Activated naive CD4-positive, alpha-beta T cell treated with anti-CD3 and anti-CD28 coated beads, Interleukin-2, amount 10 ng/mL, durations not matched to agents 7 days and 5 days (primary cell): Measurements from ENCODE around the gene SOD2.
"Not testable (repeated sequence)": the region's sequence is repeated elsewhere in the genome, so short reads cannot be mapped to it uniquely, and the experiment has no call there.

Source experiments
- CTCF ChIA-PET: fragments of 350-600 bp; sonication (Branson Sonifier 250); formaldehyde crosslinking; loops from one replicate; lab custom pipeline; 2021; ENCODE audit warnings: antibody characterized with exemption; lab: Charles Lee
- DNase-seq: peaks from one replicate; pipeline ENCODE4 v3.0.0-alpha.2; 2020
- H3K27ac Mint-ChIP-seq: one replicate; pipeline ENCODE4 v1.8.0; 2021; ENCODE audit warnings: mild to moderate bottlenecking, moderate library complexity, mixed read lengths
- H3K27me3 Mint-ChIP-seq: one replicate; pipeline ENCODE4 v1.8.0; 2021; ENCODE audit warnings: mild to moderate bottlenecking, mixed read lengths
- H3K36me3 Mint-ChIP-seq: one replicate; pipeline ENCODE4 v1.8.0; 2021; ENCODE audit warnings: mixed read lengths
- H3K4me1 Mint-ChIP-seq: one replicate; pipeline ENCODE4 v1.8.0; 2021; ENCODE audit warnings: mixed read lengths
- H3K4me3 Mint-ChIP-seq: one replicate; pipeline ENCODE4 v1.8.0; 2021; ENCODE audit warnings: mild to moderate bottlenecking, moderate library complexity, mixed read lengths
- H3K9me3 Mint-ChIP-seq: one replicate; pipeline ENCODE4 v1.8.0; 2021; ENCODE audit warnings: mixed read lengths

Gene SOD2

GRCh38 chr6:159686040-159686439, 7.0 kb downstream of the SOD2 start:
- Mint-ChIP-seq H3K36me3 (peaks cover 63% of the 10 kb centered on the region), H3K4me1 (peaks cover 48% of the 10 kb centered on the region), H3K9me3 (no peaks in the 10 kb centered on the region), H3K27me3 (no peaks in the 10 kb centered on the region), H3K27ac (peak overlapping the region; percentile 62), H3K4me3 (no peak overlapping the region)
- DNase-seq, result no peak
- CTCF ChIA-PET, result no interaction called here

GRCh38 chr6:159684013-159684304, 9.1 kb downstream of the SOD2 start:
- Mint-ChIP-seq H3K36me3 (peaks cover 63% of the 10 kb centered on the region), H3K4me3 (no peak overlapping the region), H3K27me3 (no peaks in the 10 kb centered on the region), H3K27ac (no peak overlapping the region), H3K4me1 (peaks cover 45% of the 10 kb centered on the region), H3K9me3 (no peaks in the 10 kb centered on the region)
- CTCF ChIA-PET, result interaction anchor here (0.9 kb wide), 1 partner anchor 29 kb away, joined by 4 read pairs; no protein-coding TSS in a partner anchor
- no peak for DNase-seq

GRCh38 chr6:159682810-159683209, 10.2 kb downstream of the SOD2 start:
- peaks cover 53% of the 10 kb centered on the region for H3K36me3 Mint-ChIP-seq
- peaks cover 34% of the 10 kb centered on the region for H3K4me1 Mint-ChIP-seq
- CTCF ChIA-PET, result interaction anchor here (1.3 kb wide), 1 partner anchor 19 kb away, joined by 3 read pairs; no protein-coding TSS in a partner anchor

GRCh38 chr6:159682295-159682694, 10.7 kb downstream of the SOD2 start:
- Mint-ChIP-seq H3K4me1 (peaks cover 30% of the 10 kb centered on the region), H3K27ac (no peak overlapping the region), H3K27me3 (no peaks in the 10 kb centered on the region), H3K36me3 (peaks cover 50% of the 10 kb centered on the region), H3K4me3 (no peak overlapping the region), H3K9me3 (no peaks in the 10 kb centered on the region)
- DNase-seq, result no peak
- CTCF ChIA-PET, result interaction anchor here (1.3 kb wide), 1 partner anchor 20 kb away, joined by 3 read pairs; no protein-coding TSS in a partner anchor

More at GRCh38 chr6:159682810-159683209, 10.2 kb downstream of the SOD2 start:
- H3K4me3 Mint-ChIP-seq, result no peak overlapping the region
- DNase-seq, result no peak
- no peaks in the 10 kb centered on the region for H3K27me3 Mint-ChIP-seq
- no peak overlapping the region for H3K27ac Mint-ChIP-seq
- H3K9me3 Mint-ChIP-seq, result no peaks in the 10 kb centered on the region

- CTCF ChIA-PET, result interaction anchor here (0.7 to 1.1 kb wide), 3 partner anchors 10 to 507 kb away, joined by 3 to 4 read pairs (median 3); no protein-coding TSS in a partner anchor
- no peaks in the 10 kb centered on the region for H3K27me3 Mint-ChIP-seq
- peaks cover under 1% of the 10 kb centered on the region for H3K9me3 Mint-ChIP-seq
- no peak overlapping the region for H3K4me3 Mint-ChIP-seq
- H3K36me3 Mint-ChIP-seq, result peaks cover 50% of the 10 kb centered on the region
- DNase-seq, result no peak
- peaks cover 22% of the 10 kb centered on the region for H3K4me1 Mint-ChIP-seq
- H3K27ac Mint-ChIP-seq, result no peak overlapping the region
Measured at GRCh38 chr6:159681191-159681880, 11.7 kb downstream of the SOD2 start.

GRCh38 chr6:159680104-159680503, 12.9 kb downstream of the SOD2 start:
- Mint-ChIP-seq H3K9me3 (peaks cover 5% of the 10 kb centered on the region), H3K27me3 (no peaks in the 10 kb centered on the region), H3K27ac (peak overlapping the region; percentile 2), H3K4me3 (no peak overlapping the region), H3K36me3 (peaks cover 49% of the 10 kb centered on the region), H3K4me1 (peaks cover 17% of the 10 kb centered on the region)
- DNase-seq, result no peak
- CTCF ChIA-PET, result interaction anchor here (0.7 to 1.3 kb wide), 3 partner anchors 15 to 785 kb away, joined by 3 to 4 read pairs (median 3); no protein-coding TSS in a partner anchor

GRCh38 chr6:159679091-159680077, 13.7 kb downstream of the SOD2 start:
- Mint-ChIP-seq H3K4me3 (no peak overlapping the region), H3K4me1 (peaks cover 15% of the 10 kb centered on the region), H3K9me3 (peaks cover 5% of the 10 kb centered on the region), H3K27me3 (no peaks in the 10 kb centered on the region), H3K36me3 (peaks cover 49% of the 10 kb centered on the region), H3K27ac (peak overlapping the region; percentile 2)
- CTCF ChIA-PET, result interaction anchor here (1.0 to 1.3 kb wide), 2 partner anchors 16 to 24 kb away, joined by 3 to 4 read pairs; no protein-coding TSS in a partner anchor
- DNase-seq, result no peak

- CTCF ChIA-PET, result no interaction called here
- Mint-ChIP-seq H3K9me3 (peaks cover 5% of the 10 kb centered on the region), H3K4me3 (no peak overlapping the region), H3K27ac (no peak overlapping the region), H3K36me3 (peaks cover 49% of the 10 kb centered on the region), H3K27me3 (no peaks in the 10 kb centered on the region), H3K4me1 (peaks cover 15% of the 10 kb centered on the region)
- DNase-seq, result no peak
Measured at GRCh38 chr6:159678574-159678973, 14.5 kb downstream of the SOD2 start.

- peaks cover 15% of the 10 kb centered on the region for H3K4me1 Mint-ChIP-seq
- peaks cover 5% of the 10 kb centered on the region for H3K9me3 Mint-ChIP-seq
- no peaks in the 10 kb centered on the region for H3K27me3 Mint-ChIP-seq
- CTCF ChIA-PET, result no interaction called here
- no peak for DNase-seq
- H3K27ac Mint-ChIP-seq, result no peak overlapping the region
- no peak overlapping the region for H3K4me3 Mint-ChIP-seq
- H3K36me3 Mint-ChIP-seq, result peaks cover 49% of the 10 kb centered on the region
Measured at GRCh38 chr6:159677506-159678165, 15.4 kb downstream of the SOD2 start.

GRCh38 chr6:159676890-159677505, 16.0 kb downstream of the SOD2 start:
- Mint-ChIP-seq H3K4me3 (no peak overlapping the region), H3K36me3 (peaks cover 48% of the 10 kb centered on the region), H3K9me3 (peaks cover 6% of the 10 kb centered on the region), H3K27ac (peak overlapping the region; percentile 42), H3K4me1 (peaks cover 12% of the 10 kb centered on the region), H3K27me3 (no peaks in the 10 kb centered on the region)
- no peak for DNase-seq
- CTCF ChIA-PET, result no interaction called here

- DNase-seq, H3K4me1 Mint-ChIP-seq, H3K27ac Mint-ChIP-seq, H3K27me3 Mint-ChIP-seq, H3K9me3 Mint-ChIP-seq, H3K4me3 Mint-ChIP-seq, CTCF ChIA-PET: not testable (repeated sequence)
- peaks cover 45% of the 10 kb centered on the region for H3K36me3 Mint-ChIP-seq
Measured at GRCh38 chr6:159676236-159676635, 16.8 kb downstream of the SOD2 start.

GRCh38 chr6:159665868-159666635, 27.0 kb downstream of the SOD2 start:
- DNase-seq, result no peak
- Mint-ChIP-seq H3K4me3 (no peak overlapping the region), H3K27ac (no peak overlapping the region), H3K9me3 (peaks cover 12% of the 10 kb centered on the region), H3K4me1 (no peaks in the 10 kb centered on the region), H3K27me3 (no peaks in the 10 kb centered on the region), H3K36me3 (peaks cover 13% of the 10 kb centered on the region)
- CTCF ChIA-PET, result no interaction called here

GRCh38 chr6:159663368-159663889, 29.6 kb downstream of the SOD2 start:
- CTCF ChIA-PET, H3K4me3 Mint-ChIP-seq: not testable (repeated sequence)

More at GRCh38 chr6:159663368-159663889, 29.6 kb downstream of the SOD2 start:
- not testable (repeated sequence) for H3K4me1 Mint-ChIP-seq, DNase-seq, H3K36me3 Mint-ChIP-seq, H3K27me3 Mint-ChIP-seq, H3K27ac Mint-ChIP-seq, H3K9me3 Mint-ChIP-seq
